PC-3 (cell line): Measurements from ENCODE around the gene SOX18. TPM values are rescaled to one million over a fixed set of nuclear protein-coding genes. Genes with fewer than 3 reads are reported as not detected.

Experiments
- ATAC-seq: fragments of 200-7000 bp; cut with Tn5 transposase; 2 replicates; pipeline ENCODE4 v1.9.1; 2020; ENCODE audit warnings: mild to moderate bottlenecking, moderate library complexity
- BruUV-seq: library from RNA; stranded (reverse); fragments of 400-500 nt; replicated peaks from 2 replicates; lab custom pipeline; 2021; lab: Mats Ljungman, UMichigan
- CTCF ChIA-PET: fragments of 300-600 bp; sonication (Branson Sonifier 250); formaldehyde crosslinking; loops from one replicate; lab custom pipeline; 2022; ENCODE audit warnings: antibody characterized with exemption; lab: Charles Lee
- POLR2A ChIA-PET: fragments of 300-600 bp; sonication (Branson Sonifier 250); formaldehyde crosslinking; loops from one replicate; lab custom pipeline; 2022; ENCODE audit warnings: antibody characterized with exemption; ENCODE audit not compliant: unreplicated experiment; lab: Charles Lee
- DNase-seq: peaks from one replicate; pipeline ENCODE4 v3.0.0-alpha.2; 2015
- H2AFZ ChIP-seq: fragments of 300-600 bp; sonication (generic); 2 replicates; pipeline ENCODE4 v1.6.0; 2016; ENCODE audit warnings: antibody characterized with exemption, low read length
- H3F3A ChIP-seq: fragments of 300-600 bp; sonication (generic); one replicate; pipeline ENCODE4 v1.6.0; 2017; ENCODE audit warnings: antibody characterized with exemption, low read length, control low read depth, mild to moderate bottlenecking; ENCODE audit not compliant: unreplicated experiment
- H3K27ac ChIP-seq: fragments of 300-600 bp; sonication (generic); 2 replicates; pipeline ENCODE4 v1.5.1; 2016; ENCODE audit warnings: mild to moderate bottlenecking, low read length
- H3K27me3 ChIP-seq: fragments of 300-600 bp; sonication (generic); 2 replicates; pipeline ENCODE4 v1.6.1; 2016; ENCODE audit warnings: low read length, mixed read lengths
- H3K36me3 ChIP-seq: fragments of 300-600 bp; sonication (generic); 2 replicates; pipeline ENCODE4 v1.6.1; 2016; ENCODE audit warnings: low read depth, mixed run types, low read length, mixed read lengths
- H3K4me1 ChIP-seq: fragments of 300-600 bp; sonication (generic); 2 replicates; pipeline ENCODE4 v1.5.1; 2016; ENCODE audit warnings: low read length; ENCODE audit not compliant: insufficient read depth
- H3K4me2 ChIP-seq: fragments of 300-600 bp; sonication (generic); 2 replicates; pipeline ENCODE4 v1.6.0; 2016; ENCODE audit warnings: low read length
- H3K4me3 ChIP-seq: fragments of 300-600 bp; sonication (generic); 2 replicates; pipeline ENCODE4 v1.5.1; 2016; ENCODE audit warnings: mild to moderate bottlenecking, low read length, mixed read lengths
- H3K79me2 ChIP-seq: fragments of 300-600 bp; sonication (generic); 2 replicates; pipeline ENCODE4 v1.6.1; 2017; ENCODE audit warnings: low read length, mixed read lengths
- H3K9ac ChIP-seq: fragments of 300-600 bp; sonication (generic); 2 replicates; pipeline ENCODE4 v1.6.0; 2016; ENCODE audit warnings: mild to moderate bottlenecking, low read length
- H3K9me2 ChIP-seq: fragments of 300-600 bp; sonication (generic); replicated peaks from 2 replicates; pipeline ENCODE4 v1.6.1; 2016; ENCODE audit warnings: mixed run types, low read length, mixed read lengths
- H3K9me3 ChIP-seq: fragments of 300-600 bp; sonication (generic); 2 replicates; pipeline ENCODE4 v1.6.1; 2016; ENCODE audit warnings: low read length, mixed read lengths
- H4K20me1 ChIP-seq: fragments of 300-600 bp; sonication (generic); 2 replicates; pipeline ENCODE4 v1.6.1; 2016; ENCODE audit warnings: low read length, mixed read lengths
- CTCF ChIP-seq: fragments of 300-600 bp; sonication (generic); conservative IDR thresholded peaks from 2 replicates; pipeline ENCODE4 v1.5.1; 2017; ENCODE audit warnings: antibody characterized with exemption, low read depth, mild to moderate bottlenecking, low read length
- EZH2 ChIP-seq: fragments of 300-600 bp; sonication (generic); IDR thresholded peaks from one replicate; pipeline ENCODE4 v1.6.1; 2017; ENCODE audit warnings: antibody characterized with exemption, mild to moderate bottlenecking, low read length; ENCODE audit not compliant: unreplicated experiment
- EZH2phosphoT487 ChIP-seq: fragments of 300-600 bp; sonication (generic); IDR thresholded peaks from 2 replicates; pipeline ENCODE4 v1.6.1; 2018; ENCODE audit warnings: mild to moderate bottlenecking, antibody characterized with exemption, low read length, borderline replicate concordance
- intact Hi-C: fragments of 100-400 bp; cut with micrococcal nuclease; formaldehyde crosslinking; loops from 2 replicates; pipeline ENCODE4 v1.9.0; 2023
- total RNA-seq: library from RNA; depleted of rRNA; stranded (reverse); fragments of >200 nt; gene quantifications from 2 replicates; pipeline ENCODE4 v1.2.3, GENCODE V29; 2014

The SOX18 gene
- total RNA-seq, 1 experiment from 2014 or later = 1.5 TPM

GRCh38 chr20:64025101-64025825, 24.2 kb downstream of the SOX18 start:
- ChIA-PET CTCF (no interaction called here), POLR2A (no interaction called here)
- Histone ChIP-seq H3K79me2 (no peaks in the 10 kb centered on the region), H3K9me2 (no peaks in the 10 kb centered on the region), H2AFZ (no peak overlapping the region), H3F3A (no peaks in the 10 kb centered on the region), H3K4me2 (no peak overlapping the region), H3K36me3 (peaks cover 54% of the 10 kb centered on the region), H3K9me3 (no peaks in the 10 kb centered on the region), H3K27me3 (no peaks in the 10 kb centered on the region), H4K20me1 (no peaks in the 10 kb centered on the region), H3K4me3 (no peak overlapping the region), H3K4me1 (no peaks in the 10 kb centered on the region), H3K27ac (no peak overlapping the region), H3K9ac (no peak overlapping the region)
- no TSS peak for BruUV-seq
- ATAC-seq (no peak), DNase-seq (no peak)
- TF ChIP-seq EZH2 (no peak), CTCF (no peak), EZH2phosphoT487 (no peak)
- intact Hi-C loops = no loop called here

GRCh38 chr20:64024141-64024990, 25.1 kb downstream of the SOX18 start:
- Histone ChIP-seq H3K9me3 (no peaks in the 10 kb centered on the region), H3K27me3 (no peaks in the 10 kb centered on the region), H3K4me2 (no peak overlapping the region), H3K9ac (no peak overlapping the region), H3K4me1 (no peaks in the 10 kb centered on the region), H3K4me3 (no peak overlapping the region), H3K27ac (no peak overlapping the region), H4K20me1 (no peaks in the 10 kb centered on the region), H3K36me3 (peaks cover 56% of the 10 kb centered on the region), H3F3A (no peaks in the 10 kb centered on the region), H3K79me2 (no peaks in the 10 kb centered on the region), H2AFZ (no peak overlapping the region), H3K9me2 (no peaks in the 10 kb centered on the region)
- ChIA-PET CTCF (no interaction called here), POLR2A (no interaction called here)
- no TSS peak for BruUV-seq
- no peak for ATAC-seq
- no peak for TF ChIP-seq CTCF
- intact Hi-C loops = no loop called here
- DNase-seq = no peak
